Subcutaneous adipose tissue (tissue), 4 donors: ENCODE measurements around the gene ETV1. TPM values are rescaled to one million over a fixed set of nuclear protein-coding genes. Genes with fewer than 3 reads are reported as not detected.

ENCODE experiments used
- total RNA-seq, 4 donors: library from RNA; depleted of rRNA; stranded (reverse); fragments of >200 nt; gene quantifications; one replicate each; pipeline ENCODE4 v1.1.0, GENCODE V29; 2016
- TF ChIP-seq, protein P1 (sequence below): fragments of 450-650 bp; IDR thresholded peaks from one replicate; pipeline ENCODE4 v1.5.1; 2016; ENCODE audit warnings: low read depth, mild to moderate bottlenecking, control low read depth, antibody characterized with exemption, moderate library complexity

Gene ETV1
- total RNA-seq, 4 donors from 2014 or later: 0.88 to 3.6 (median 1.8) TPM

DNA sequence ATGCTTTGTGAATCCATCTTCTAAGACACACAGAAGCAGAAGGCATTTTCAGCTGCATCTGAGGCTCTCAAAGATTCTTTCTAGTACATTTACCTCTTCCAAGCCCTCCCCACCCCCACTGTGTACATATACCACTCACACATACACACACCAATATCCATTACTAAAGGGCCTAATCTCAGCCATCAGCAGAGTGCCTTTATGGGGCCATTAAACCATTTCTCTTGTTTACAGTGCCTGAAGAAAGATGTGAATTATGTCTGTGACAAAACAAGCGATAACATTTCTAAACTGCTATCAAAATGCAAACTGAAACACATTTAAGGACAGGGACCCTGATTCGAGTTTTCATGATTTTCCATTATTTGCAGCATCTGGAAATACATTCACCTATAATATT, 40.0 kb downstream of the ETV1 start:
- TF ChIP-seq, protein P1, sequence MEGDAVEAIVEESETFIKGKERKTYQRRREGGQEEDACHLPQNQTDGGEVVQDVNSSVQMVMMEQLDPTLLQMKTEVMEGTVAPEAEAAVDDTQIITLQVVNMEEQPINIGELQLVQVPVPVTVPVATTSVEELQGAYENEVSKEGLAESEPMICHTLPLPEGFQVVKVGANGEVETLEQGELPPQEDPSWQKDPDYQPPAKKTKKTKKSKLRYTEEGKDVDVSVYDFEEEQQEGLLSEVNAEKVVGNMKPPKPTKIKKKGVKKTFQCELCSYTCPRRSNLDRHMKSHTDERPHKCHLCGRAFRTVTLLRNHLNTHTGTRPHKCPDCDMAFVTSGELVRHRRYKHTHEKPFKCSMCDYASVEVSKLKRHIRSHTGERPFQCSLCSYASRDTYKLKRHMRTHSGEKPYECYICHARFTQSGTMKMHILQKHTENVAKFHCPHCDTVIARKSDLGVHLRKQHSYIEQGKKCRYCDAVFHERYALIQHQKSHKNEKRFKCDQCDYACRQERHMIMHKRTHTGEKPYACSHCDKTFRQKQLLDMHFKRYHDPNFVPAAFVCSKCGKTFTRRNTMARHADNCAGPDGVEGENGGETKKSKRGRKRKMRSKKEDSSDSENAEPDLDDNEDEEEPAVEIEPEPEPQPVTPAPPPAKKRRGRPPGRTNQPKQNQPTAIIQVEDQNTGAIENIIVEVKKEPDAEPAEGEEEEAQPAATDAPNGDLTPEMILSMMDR: no peak

DNA sequence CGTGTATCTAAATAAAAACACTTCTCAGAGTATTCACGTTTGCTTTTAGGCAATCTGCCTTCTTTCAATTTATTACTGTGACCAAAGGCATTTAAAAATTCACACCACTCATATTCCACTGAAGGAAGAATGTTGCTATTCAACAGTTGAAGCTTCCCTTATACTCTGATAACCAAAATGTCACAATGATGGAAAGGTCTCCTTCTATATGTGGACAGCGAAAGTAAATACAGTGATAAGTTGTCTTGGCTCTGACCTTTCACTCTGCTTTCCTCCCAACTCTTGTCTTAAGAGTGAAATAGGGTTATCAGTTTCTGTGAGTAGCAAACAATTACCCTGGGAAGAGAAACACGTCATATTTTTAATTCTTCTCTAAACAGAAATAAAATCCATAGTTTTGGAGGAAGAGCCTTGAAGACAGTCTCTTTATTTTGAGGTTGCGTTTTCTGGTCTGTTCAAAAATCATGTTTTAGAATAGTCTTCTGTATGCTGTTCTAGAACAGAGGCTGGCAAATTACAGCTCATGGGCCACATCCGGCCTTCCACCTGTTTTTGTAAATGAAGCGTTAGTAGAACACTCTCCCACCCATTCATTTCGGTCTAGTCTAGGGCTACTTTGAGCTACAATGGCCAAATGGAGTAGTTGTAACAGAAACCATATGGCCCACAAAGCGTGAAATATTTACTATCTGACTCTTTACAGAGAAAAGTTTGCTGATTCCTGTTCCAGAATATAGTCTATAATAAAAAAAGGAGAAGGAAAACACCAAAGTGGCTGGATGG, 41.3 kb downstream of the ETV1 start:
- TF ChIP-seq, protein P1: no peak

DNA sequence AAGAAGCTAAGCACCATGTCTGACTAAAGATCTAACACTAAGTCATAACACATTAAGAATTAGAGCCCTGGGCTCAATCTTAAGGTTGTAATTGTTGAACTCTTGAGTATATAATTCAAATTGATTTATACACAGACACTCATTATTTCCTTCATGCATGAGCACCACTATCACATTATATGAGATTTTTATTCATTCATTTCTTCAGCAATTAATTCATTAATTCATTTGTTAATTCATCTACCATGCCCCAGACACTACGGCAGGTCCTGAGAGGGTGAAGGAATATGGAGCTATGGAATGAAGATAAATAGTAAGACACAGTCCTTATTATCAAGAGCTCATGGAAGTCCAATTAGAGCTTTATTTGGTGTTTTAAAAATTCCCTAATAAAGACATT, 41.9 kb downstream of the ETV1 start:
- TF ChIP-seq, protein P1: no peak

DNA sequence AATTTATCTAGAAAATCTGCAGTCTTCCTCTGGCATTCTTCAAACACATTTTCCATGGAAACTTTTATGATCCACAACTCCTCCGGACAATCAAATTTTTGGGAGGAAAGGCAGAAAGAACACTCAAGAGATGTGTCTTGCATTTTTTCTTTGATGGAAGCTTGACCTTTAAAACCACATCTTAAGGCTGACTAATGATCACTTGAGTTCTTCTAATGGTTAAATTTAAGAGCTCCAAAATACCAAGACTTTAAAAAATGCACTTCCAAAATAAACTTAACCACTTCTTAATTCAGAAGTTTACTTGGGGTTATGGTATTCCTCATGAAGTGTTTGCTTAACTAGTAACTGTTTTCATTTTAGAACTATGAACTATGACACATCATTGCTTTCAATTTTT, 43.3 kb downstream of the ETV1 start:
- TF ChIP-seq, protein P1: no peak

DNA sequence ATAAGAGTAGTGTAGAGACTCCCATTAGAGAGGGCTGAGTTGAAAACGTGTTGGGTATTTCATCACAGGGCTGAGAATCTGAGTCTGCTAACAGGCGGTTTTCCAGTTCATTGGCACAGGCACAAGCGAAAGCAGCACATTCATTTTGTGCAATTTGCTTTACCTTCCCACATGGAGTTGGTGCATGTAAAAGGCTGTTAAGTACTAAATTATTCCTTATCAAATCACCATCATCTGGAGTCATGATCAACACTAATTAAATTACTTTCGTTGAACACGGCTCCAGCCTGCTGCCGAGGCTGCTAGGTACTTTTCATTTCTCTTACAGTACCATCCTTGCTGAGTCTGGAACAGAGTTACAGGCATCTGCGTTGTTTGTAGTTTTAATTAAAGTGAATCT, 43.8 kb downstream of the ETV1 start:
- TF ChIP-seq, protein P1: no peak

DNA sequence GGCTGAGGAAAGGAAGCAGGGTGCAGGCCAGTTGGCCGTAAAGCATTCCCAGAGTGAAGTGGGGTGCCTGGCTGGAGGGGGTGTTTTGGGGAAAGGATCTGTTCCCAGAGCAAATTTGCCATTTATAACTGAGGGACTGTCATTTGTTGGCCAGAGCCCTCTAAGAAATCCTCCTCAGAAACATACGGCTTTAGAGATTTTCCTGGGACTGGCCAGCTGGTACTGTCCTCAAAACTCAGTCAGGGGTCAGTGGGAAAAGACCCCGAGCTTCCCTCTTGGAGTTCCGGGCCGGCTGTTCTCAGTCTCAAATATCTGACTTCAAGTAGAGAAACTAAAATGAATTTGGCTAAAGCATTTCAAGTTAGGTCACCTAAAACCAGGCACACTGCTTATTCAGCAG, 55.9 kb downstream of the ETV1 start:
- TF ChIP-seq, protein P1: no peak

DNA sequence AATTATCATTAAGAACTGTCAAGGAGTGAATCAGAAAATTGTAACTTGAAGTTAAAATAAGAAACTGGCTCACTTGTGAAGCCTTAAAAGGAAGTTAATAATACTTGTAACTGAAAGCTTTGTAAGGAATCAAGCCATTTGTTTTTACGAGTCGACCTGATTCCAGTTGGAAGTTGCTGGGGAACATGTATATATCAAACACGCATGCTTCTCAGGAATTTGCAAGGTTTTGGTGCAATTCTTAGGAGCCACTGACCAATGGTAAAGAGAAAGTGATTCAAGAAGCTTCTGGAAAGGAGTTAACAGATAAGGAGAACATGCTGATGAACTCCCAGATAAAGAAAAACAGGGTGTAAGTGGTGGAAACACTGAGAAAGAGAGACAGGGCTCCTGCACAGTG, 56.4 kb downstream of the ETV1 start:
- TF ChIP-seq, protein P1: no peak
